Measurements from ENCODE around the gene CASP12.
"Not testable (repeated sequence)": the region's sequence is repeated elsewhere in the genome, so short reads cannot be mapped to it uniquely, and the experiment has no call there.

CASP12 gene

DNA sequence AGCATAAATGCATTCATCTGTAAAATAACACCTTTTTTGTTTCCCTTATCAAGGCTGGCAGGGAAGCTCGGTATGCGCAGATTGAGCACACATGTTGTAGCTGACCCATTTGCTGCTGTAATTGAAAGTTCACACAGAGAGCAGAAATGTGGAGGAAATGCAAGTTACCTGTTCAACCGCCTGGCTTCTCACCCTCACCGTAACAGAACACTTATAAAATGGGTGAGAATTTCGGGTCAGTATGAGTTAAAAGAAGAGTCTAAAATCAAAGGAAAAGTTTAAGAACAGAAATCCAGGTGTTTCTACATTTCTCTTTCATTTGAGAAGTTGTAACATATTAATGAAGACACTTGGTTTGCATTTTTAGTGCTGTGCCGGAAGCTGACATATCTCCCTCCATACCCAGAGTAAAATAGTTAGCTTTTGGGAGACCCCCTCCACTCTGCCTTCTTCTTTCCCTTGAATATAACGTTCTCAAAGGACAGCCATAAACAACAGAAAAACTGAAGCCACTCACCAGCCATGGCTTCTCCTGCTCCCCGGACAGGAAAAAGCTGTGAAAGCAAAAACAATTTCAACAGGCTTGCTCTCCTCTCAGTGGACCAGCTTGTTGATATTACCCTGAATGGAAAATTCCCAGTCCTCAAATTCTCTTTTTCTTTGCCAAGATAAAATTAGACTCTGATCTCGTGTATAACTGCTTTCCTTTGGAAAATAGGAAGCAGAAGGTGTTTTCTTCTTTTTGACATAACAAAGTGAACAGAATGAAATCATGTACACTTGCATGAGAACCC, at the start of gene CASP12:
CASP12 (minus strand) TSS at position 570 of the 794 bp plus-strand sequence.
- no peak for DNase-seq (ENCODE audit: low read depth)

DNA sequence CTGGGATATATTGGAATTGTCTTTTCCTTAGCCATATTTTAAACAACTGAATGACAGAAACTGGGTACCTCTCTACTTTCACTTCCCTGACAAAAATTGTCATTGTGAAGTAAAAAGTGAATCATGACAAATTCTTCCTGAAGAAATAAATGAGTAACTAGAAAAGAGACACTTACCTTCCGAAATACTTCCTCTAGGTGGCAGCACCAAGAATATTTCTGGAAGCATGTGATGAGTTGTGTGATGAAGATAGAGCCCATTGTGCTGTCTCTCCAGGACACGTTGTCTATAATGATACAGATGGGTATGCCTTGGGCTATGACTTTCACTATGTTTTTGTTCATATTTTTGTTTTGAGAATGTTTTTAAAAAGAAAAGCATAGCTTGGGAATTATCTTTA, 48.6 kb upstream of the CASP12 start:
- peak; percentile 59 for DNase-seq (ENCODE audit: low read depth)

DNA sequence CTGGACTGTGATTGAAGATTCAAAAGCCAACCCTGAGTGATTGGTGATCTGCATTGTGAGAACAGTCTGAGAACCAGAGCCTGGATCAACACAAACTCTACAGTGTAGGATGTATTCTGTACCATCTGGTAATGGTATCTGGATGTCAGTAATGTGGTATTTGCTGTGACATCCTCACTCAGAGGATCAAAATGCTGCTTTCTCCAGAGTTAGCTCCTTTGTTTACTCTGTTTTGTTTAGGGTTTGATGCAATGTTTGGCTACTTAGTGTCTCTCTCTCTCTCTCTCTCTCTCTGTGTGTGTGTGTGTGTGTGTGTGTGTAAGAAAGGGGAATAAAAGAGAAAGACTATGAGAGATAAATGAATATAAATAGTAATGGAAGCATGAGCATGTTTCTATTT, 45.8 kb upstream of the CASP12 start:
- no peak for DNase-seq (ENCODE audit: low read depth)

DNA sequence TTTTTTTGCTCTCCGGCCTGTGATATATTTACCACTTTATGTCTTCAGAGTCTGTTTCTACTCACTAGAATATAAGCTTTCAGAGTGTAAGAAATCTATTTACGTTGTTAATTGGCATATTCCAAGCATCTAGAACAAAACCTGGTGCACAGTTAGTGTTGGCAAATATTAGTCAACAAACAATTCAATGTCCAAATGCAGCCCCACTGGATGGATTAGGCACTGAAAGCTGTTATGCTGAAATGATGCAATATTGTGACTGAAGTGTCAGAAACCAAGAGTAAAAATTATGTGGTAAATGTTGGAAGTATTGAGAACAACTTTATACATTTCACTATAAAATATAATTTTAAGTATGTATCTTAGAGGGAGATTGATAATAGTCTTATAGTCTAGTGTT, 45.3 kb upstream of the CASP12 start:
- no peak for DNase-seq (ENCODE audit: low read depth)

DNA sequence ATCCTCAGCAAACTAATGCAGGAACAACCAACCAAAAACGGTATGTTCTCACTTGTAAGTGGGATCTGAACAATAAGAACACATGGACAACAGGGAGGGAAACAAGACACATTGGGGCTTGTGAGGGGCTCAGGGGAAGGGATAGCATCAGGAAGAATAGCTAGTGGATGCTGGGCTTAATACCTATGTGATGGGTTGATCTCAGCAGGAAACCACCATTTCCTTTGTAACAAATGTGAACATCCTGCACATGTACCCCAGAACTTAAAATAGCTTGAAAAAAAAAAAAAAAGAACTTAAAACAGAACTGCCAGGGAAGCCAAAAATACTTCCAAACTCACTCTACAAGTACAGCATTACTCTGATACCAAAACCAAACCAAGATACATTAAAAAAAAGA, 36.3 kb upstream of the CASP12 start:
- DNase-seq (ENCODE audit: low read depth): no peak

DNA sequence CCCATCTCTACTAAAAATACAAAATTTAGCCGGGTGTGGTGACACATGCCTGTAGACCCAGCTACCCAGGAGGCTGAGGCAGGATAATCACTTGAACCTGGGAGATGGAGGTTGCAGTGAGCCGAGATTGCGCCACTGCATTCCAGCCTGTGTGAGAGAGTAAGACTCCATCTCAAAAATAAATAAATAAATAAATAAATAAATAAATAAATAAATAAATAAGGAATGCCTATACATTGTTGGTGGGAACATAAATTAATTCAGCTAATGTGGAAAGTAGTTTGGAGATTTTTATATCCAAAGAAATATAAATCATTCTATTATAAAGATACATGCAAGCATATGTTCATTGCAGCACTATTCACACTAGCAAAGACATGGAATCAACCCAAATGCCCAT, 35.8 kb upstream of the CASP12 start:
- not testable (repeated sequence) for DNase-seq (ENCODE audit: low read depth)

DNA sequence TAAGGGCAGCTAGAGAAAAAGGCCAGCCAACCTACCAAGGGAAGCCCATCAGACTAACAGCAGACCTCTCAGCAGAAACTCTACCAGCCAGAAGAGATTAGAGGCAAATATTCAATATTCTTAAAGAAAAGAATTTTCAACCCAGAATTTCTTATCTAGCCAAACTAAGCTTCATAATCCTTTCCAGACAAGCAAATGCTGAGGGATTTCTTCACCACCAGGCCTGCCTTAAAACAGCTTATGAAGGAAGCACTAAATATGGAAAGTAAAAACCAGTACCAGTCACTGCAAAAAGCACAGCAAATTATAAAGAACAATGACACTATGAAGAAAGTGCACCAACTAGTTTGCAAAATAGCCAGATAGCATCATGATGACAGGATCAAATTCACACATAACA, 30.6 kb upstream of the CASP12 start:
- peak; percentile 84 for DNase-seq (ENCODE audit: low read depth)

DNA sequence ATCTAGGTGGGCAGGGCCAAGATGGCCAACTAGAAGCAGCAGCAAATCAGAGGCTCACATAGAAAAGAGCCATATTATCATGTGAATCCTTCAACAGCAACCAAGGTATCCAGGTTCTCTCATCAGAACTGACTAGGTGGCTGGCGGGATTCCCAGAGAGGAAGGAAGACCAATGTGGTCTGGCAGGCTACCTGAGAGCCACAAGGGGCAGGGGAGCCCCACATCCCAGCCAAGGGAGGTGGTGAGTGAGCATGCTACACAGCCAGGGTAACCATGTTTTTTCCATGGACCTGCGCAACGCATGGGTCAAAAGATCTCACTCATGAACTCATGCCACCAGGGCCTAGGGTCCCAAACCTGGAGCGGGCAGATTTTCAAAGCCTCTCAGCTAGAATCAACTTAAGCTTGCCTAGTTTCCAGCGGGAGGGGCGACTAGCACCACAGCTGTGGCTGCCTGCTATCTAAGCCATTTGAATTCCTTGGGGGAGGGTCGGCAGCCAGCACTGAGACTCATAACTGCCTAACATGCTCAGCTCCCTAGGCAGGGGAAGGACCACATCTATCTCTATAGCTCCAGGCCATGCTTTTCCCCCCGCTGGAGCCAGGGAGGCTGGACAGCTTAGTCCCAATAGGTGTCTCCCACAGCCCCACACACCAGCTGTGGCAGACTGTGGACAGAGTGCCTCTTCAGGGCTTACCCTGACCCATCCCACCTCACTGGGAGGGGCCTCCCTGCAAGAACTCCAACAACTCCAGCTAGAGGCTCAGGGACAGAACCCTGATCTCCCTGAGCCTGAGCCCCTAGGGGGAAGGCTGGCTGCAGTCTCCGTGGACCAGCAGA, 28.7 kb upstream of the CASP12 start:
- peak; percentile 11 for DNase-seq (ENCODE audit: low read depth)

DNA sequence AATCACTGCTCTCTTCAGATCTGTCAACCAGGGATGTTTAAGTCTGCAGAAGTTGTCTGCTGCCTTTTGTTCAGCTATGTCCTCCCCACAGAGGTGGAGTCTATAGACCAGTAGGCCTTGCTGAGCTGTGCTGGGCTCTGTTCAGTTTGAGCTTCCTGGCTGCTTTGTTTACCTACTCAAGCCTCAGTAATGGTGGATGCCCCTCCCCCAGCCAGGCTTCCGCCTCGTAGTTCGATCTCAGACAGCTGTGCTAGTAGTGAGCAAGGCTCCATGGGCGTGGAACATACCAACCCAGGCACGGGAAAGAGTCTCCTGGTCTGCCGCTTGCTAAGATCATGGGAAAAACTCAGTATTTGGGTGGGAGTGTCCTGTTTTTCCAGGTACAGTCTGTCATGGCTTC, 27.6 kb upstream of the CASP12 start:
- no peak for DNase-seq (ENCODE audit: low read depth)

DNA sequence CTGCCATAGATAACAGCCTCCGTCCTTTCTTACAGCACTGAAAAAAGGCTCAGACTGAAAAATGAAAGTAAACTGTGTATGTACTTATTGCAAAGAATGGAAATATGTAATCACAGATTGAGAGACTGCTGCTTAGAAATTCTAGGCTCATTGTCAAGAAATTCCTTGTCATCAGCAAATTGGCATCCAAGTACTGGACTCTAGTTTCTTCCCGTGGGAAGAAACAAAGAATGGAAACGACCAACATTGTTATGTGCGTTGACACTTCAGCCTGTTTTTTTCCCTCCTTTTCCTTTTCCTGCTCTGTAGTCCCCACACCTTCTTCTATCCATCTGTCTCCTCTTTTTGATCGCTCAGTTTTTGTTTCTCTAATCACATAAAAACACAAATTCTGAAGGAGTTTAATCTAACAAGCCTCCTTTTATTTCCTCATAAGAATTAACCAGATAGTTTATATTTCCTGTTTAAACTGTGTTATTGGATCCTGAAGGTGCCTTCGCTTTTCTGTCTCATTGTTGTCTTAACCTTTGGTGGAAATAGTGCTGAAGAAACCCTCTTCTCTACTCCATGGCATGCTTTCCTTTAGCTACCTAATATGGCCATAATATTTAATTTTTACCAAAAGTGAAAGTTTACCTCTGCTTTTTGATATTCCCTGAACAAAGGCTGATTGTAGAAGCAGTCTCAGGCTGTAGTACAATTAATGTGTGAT, 20.0 kb upstream of the CASP12 start:
- peak; percentile 73 for DNase-seq (ENCODE audit: low read depth)

DNA sequence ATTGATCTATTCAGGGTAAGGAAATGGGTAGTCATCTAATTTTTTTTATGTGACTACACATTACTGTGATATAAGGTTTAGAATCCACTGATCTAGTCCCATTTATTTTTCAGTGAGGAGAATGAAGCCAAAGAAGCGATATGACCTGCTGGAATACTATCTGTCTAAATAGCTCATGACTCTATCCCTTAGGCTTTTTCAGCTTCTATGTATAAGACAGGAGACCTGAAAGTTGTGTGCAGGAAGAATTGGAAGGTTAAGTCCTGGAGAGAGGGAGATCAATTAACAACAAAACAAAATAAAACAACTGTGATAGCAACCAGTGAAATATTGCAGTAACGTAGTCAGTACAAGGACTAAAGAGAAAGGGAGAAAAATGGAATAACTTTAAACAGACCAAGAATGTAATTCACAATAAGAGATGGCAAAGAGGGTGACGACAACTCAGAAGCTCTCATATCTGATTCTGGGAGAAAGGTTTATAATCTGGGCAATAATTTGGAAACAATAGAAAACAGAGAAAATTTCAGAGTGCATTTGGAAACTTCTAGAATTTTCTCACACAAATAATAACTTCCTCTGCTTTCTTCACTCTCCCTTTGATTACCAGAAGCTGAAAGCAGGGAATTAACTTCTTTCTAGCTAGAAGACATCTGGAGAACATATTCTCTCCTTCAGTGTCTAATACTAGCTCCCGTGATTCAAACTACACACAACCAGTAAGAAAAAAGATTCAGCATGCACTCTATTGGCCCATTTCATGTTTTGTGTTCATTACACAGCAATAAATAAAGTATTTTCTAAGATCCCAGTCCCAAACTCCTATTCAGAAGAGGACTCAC, 19.2 kb upstream of the CASP12 start:
- no peak for DNase-seq (ENCODE audit: low read depth)

DNA sequence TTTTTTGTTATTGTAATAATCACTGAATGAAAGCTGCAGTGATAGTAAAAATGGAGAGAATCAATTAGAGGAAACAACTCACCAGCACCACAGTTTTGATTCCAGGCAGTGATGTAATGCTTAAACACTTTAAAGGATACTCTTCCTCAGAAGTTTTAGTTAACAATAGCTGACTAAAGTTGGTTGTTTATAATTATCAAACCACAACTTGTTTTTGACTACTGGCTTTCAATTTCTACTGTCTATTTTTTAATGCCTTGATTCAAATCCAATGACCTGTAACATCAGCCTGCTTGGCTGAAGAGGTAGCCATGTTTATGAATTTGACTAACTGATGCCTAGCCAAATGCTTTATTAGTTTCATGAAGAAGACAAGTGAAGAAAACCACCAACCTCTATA, 18.2 kb upstream of the CASP12 start:
- DNase-seq (ENCODE audit: low read depth): no peak

DNA sequence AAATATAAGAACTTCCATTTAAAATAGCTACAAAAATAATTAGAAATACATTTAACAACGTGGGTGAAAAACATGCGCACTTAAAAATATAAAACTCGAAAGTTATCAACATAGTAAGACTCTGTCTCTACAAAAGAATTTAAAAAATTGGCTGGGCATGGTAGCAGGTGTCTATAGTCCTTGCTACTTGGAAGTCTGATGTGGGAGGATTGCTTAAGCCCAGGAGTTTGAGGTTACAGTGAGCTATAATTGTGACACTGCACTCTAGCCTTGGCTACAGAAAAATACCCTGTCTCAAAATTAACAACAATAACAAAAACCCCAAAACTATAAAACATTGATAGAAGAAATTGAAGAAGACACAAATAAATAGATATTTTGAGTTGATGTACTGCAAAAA, 13.8 kb upstream of the CASP12 start:
- DNase-seq (ENCODE audit: low read depth): no peak

DNA sequence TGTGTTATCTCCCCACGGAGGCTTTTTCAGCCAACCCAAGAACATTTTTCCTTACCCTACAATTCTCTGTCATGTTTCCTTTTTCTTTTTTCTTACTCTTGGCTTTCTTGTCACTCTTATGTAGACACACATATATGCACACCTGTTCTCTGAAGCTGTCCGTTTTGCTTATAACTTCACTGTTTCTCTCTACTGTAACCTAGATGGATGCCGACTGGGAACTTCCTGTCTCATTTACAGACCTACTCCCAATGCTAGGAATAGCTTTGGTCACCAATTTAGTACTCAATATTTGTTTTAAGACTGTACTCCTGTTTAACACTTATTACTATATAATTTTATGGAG, 9.9 kb upstream of the CASP12 start:
- DNase-seq (ENCODE audit: low read depth): no peak

DNA sequence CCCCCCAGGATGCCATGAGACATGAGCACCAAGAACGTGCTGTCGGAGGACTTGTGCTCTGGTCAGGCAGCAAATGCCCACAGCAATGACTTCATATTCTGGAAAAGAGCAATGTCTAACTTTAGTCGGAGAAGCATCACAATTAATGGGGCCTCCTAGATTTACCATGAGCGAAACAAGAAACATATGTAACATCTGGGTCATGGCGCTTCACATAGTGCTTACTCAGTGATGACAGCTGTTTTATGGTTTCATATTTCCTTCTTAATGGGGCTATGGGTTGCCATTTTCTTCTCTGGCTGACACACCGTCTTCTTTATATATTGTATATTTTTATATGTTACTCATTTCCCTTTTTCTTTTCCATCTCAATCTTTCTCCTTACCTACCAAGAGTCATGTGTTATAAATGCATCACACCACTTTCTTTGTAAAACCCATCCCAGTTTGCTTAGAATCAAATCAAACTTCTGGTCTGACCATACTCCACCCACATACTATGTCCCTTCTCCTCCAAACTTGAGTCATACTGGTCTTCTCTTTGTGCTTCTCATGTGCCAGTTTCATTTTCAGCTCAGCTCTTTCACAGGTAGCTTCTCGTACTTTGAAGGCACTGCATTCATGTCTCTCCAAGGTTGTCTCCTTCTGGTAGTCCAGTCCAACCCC, 9.4 kb upstream of the CASP12 start:
- no peak for DNase-seq (ENCODE audit: low read depth)

DNA sequence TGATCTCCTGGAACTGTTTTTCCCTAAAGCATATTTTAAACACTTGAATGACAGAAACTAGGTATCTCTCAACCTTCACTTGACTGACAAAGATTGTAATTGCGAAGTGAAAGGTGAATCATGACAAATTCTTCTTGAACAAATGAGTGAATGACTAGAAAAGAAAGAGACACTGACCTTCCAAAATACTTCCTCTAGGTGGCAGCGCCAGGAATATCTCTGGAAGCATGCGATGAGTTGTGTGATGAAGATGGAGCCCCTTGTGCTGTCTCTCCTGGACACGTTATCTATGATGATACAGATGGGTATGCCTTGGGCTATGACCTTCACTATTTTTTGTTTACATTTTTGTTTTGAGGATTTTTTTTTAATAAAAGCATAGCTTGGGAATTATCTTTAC, 7.0 kb upstream of the CASP12 start:
- DNase-seq (ENCODE audit: low read depth): no peak

DNA sequence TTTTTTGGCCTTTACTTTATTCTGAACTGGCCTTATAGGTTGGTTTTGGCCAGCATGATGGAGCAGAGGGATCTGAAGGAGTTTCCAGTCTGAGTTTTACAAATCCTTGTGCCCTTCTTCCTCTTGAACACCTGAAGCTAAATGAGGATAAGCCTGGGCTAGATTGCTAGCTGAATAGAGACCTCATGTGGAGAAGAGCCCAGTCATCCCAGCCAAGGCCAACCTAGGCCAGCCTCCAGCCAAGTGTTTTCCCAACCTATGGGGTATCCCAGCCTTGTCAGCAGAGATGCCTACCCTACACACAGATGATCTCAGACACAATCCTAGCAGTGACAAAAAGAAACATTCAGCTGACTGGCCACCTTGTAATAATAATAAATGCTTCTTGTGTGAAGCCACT, 966 bp upstream of the CASP12 start:
- no peak for DNase-seq (ENCODE audit: low read depth)

DNA sequence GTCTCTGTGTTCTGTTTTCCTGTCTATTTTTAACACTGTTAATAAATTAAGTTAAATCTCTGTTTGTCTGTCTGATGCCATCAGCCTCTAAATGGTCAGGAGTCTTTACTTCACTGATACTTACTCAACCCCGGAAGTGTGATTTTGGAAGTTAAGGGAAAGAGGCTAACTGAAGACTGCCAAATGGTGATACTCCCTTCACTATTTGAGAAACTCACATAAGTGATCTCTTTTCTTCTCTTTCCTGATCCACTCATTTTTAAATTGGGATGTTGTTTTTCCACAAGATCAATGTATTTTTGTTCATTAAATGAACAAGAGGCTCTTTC, 389 bp upstream of the CASP12 start:
- DNase-seq (ENCODE audit: low read depth): peak; percentile 11

DNA sequence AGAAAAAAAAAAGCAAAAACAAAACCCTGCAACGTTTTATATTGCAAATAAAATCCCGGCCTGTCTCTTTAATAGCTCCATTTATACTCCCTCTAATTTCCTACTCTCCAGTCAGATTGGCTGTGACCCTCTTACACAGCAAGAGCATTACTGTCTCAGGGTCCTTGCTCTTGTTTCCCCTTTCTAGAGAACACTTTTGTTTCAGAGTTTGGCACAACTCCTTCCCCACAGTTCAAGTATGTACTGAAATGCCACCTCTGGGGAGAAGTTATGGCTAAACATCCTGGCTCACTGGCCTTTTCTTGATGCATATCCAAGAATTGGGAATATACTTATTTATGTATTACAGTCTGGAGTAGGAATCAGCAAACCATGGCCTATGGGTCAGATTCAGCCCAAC, 2.6 kb downstream of the CASP12 start:
- DNase-seq (ENCODE audit: low read depth): no peak

DNA sequence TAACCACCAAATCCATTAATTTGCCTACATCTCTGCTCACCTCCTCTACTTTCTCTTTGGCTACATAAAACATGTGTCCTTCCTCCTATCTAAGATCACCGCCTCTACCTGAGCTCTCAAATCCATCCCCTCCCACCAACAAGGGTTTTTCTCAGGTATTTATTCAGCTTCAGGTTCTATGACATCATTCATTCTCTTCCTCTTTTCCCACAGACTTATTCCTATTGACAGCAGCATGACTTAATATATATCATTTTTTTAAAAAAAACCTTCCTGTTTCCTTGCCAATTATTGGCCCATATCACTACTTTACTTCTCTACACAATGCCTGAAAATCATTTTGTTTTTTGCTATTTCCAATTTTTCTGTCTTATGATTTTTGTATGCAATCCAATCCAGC, 4.4 kb downstream of the CASP12 start:
- no peak for DNase-seq (ENCODE audit: low read depth)

DNA sequence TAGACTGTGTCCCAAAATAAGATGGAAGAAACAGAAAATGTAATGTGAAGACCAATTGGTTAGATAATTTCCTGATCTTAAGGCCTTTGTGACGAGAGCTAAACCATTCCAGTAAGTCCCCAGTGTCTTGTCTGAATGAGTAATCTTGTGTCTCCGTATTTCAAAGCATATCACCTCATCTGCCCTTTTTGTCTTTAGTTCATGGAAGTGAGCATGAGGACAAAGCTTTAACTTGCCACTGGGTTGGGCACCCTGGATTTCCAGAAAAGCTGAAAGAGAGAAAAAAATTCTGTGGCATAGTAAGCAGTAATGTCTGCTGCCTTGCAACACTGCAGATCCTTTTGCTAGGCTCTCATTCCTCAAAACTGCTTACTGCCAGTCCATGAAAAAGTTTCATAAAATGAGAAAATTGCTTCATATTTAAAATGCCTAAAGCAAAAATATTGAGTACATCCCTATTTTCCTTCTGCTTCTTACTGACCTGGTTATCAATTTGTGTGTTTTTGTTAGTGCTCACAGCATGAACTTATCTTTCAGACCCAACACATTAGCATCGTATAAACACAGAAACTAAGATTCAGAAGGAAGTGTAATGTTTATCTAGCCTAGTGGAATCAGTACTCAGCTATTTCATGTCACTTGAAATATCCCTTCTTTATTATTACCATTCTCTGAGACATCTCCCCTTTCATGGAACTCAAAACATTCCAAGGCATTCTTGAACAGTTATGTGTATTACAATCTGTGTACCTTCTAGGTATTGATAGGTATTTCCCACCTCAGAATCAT, 5.3 kb downstream of the CASP12 start:
- DNase-seq (ENCODE audit: low read depth): peak; percentile 24
